NCI-H1694 (cell line): ENCODE measurements around the gene FGF22.
"Not testable (repeated sequence)": the region's sequence is repeated elsewhere in the genome, so short reads cannot be mapped to it uniquely, and the experiment has no call there.

Experiments used
- DNase-seq: peaks from one replicate; lab custom pipeline; 2025; lab: John Stamatoyannopoulos, UW

FGF22 gene

DNA sequence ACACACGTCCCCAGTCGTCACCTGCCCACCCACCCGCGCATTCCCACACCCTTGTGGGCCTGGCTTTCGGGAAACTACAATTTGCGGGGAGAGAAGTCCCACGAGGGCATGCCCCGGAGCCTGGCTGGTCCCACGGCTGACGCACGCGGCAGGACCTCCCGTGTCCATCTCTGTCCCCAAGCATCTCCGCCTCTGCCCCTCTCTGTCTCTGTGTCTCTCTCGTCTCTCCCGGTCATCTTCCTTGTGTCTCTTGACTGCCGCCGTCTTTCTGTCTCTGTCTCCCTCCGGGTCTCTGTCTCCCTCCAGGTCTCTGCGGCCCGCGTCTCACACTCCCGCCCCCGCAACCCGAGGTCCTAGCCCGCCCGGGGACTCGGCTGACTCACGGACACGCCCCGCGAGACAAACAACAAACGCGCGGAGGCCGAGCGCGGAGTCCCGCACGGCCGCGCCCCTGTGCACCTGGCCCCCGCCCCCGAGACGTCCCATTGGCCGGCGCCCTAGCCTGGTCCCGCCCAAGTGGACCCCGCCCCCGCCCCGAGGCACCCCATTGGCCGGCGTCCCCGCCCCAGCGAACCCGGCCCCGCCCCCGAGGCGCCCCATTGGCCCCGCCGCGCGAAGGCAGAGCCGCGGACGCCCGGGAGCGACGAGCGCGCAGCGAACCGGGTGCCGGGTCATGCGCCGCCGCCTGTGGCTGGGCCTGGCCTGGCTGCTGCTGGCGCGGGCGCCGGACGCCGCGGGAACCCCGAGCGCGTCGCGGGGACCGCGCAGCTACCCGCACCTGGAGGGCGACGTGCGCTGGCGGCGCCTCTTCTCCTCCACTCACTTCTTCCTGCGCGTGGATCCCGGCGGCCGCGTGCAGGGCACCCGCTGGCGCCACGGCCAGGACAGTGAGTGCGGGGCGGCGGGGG is at the start of gene FGF22:
TSS of gene FGF22 (plus strand) at position 627 of the 908 bp plus-strand sequence. CDS start at position 674, 47 bp downstream.
- peak; percentile 40 for DNase-seq

DNA sequence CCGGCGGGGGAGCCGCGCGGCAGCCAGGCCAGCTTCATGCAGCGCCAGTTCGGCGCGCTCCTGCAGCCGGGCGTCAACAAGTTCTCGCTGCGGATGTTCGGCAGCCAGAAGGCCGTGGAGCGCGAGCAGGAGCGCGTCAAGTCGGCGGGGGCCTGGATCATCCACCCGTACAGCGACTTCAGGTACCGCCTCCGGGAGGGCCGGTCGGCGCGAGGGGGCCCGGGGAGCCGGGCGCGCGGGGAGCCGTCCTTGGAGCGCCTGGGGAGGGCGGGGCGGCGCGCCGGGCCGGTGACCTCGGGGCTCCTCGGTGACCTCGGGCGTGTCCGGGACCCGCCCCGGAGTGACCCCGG is 49.3 kb upstream of the FGF22 start:
- DNase-seq: no peak

DNA sequence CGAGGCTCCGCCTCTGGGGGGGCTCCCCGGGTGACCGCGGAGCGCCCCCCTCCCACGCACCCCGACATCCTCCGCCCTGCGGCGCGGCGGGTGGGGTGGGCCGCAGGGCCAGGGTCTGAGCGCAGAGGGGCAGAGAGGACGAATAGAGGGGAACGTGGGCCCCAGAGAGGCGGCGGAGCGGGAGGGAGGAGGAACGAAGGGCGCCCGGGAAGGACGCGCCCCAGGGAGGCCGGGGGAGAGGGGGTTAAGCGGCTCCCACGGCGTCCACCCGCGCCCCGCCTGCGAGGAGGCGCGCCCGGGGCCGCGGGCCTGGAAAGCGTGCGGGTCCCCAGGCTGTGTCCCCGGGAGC is 49.0 kb upstream of the FGF22 start:
- no peak for DNase-seq

DNA sequence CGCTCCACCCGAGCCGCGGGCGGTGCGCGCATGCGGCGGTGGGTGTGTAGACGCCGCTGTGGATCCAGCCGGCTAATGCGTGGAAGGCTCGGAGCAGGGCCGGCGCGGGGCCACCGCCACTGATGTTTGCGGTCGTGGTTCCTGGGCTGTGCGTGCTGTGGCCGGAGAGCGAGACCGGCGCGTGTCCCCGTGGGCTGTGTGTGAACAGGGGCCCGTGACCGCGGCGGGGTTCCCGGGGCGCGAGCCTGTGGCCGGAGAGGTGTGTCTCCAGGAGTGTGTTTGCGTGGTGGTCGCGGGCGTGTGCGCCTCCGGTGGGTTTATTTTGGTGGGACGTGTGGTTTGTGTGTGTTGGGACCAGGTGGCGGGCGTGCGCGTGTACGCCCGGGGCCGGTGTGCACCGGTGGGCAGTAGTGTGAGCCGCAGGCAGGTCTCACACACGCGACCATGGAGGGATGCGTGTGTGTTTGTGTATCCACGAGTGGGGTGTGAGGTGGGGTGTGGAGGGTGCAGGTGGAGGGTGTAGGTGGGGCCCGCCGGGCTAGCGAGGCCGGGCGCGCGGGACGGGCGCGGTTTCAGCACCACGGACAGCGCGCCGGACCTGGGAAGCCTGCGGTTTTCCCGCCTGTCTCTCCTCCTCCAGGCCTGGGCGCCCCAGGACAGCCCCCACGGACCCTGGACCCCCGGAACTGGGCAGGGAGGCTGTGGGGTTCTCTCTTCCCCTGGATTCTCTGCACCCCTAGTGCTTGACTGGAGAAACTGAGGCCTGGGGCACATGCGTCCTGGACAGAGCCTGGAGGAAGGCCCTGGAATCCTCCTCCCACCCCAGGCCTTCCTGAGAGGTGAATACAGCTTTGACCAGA is 48.4 kb upstream of the FGF22 start:
- DNase-seq: no peak

DNA sequence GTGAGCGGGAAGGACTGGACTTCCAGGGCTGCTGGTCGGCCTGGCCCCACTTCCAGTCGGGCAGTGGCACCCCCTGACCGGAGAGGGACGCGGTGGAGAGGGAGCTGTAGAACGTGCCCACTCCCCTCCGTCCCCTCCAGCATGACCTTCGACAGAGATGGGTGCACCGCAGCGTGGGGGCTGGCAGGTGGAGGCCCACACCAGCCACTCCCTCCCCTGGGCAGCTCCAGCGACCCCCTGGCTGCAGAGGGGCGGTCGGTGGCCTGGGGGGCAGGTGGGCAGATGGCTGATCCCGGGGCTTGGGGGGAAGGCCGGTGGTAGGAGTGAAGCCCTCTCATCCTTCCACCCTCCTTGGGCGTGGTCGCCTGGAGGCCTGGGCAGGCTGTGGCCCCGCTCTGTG is 47.6 kb upstream of the FGF22 start:
- no peak for DNase-seq

DNA sequence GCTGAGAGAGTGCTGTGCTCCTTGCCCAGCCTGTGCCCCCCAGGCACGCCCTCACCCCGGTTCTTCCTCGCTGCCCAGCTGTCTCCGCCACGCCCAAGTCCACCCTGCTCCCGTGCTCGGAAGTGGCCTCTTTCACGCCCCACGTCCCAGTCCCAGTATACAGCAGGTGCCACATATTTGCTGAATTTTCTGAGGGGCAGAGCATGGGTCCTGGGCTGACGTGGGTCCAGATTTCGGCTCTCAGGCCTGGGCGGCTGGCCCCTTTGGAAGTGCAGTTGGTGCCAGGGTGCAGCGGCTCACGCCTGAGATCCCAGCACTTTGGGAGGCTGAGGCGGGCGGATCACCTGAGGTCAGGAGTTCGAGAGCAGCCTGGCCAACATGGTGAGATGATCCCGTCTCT is 46.6 kb upstream of the FGF22 start:
- no peak for DNase-seq

DNA sequence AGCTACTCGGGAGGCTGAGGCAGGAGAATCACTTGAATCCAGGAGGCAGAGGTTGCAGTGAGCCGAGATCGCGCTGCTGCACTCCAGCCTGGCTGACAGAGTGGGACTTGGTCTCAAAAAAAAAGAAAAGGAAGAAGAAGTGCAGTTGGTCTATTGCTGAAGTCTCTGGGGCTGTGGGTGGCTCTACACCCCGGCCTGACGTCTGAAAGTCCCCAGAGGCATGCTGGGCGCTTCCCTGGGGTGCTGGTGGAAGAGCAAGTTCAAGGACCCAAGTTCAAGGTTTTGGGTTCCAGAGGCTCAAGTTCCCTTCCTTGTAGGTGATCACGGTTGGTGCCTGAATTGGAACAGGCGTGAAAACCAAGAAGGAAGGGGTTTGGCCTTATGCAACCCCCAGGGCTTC is 46.2 kb upstream of the FGF22 start:
- DNase-seq: no peak

DNA sequence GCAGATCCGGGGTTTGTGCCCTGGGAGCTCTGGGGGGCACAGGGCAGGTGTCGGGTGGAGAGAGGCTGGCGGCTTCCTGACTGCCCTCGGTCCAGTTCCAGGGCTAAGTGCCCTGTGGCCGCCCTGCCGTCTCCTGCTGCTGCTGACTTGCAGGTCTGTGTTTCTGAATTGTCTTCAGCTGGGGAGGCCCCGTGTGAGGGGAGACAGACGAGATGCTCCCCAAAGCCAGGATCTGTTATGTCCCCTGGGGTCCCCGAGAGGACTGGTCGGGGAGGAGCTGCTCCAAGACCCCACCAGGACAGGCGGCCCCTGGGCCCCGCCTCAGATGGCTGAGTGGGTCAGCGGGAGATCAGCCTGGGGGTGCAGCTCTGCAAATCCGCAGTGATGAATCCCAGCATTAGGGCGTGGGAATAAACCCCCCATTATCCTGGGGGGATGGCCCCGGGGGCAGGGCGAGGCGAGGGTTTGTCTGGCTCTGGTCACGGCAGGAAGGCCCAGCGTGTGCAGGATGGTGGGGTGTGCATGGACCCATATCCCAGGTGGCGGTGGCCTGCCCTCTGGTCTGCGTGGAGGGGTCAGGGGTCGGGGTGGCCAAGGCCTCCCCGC is 45.3 kb upstream of the FGF22 start:
- DNase-seq: no peak

DNA sequence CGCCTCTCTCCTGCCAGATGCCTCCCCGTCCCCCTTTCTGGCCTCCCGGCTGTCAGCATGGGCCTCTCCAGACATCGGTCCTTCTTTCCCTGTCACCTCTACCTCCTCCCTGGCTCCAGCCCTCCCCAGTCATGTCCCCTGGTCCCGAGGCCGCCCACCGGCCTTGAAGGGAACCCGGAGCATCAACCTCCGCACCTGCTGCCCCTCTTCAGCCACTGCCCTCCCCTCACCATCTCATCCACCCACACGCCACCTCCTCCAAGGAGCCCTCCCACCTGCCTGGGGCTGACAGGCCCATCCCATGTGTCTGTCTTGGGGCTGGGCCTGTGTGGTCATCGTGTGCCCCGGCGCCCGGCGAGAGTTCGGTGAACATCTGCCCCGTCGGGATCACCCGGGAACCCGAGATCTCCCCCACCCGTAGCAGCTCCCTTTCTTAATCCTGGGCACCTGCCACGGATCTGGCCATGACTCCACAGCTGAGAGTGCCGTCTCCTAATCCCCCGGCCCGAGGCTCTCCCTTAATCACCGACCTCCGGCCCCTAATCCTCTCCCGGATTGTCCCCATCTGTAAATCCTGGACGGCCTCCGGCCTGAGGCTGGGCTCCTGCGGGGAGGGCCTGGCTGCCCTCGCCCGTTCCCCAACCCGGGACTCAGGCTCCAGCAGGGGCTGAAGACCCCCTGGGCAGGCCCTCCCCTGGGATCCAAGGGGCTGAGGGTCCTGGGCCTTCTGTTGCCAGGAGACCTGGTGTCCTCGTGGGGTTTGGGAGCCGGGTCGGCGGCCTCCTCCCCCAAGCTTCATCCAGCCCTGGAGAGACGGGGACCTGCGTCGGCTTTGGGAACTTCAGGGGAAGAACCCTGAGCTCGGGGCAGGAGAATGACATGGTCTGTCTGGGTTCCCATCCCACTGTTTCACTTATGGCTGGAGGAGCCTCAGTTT is 44.1 kb upstream of the FGF22 start:
- DNase-seq: no peak

DNA sequence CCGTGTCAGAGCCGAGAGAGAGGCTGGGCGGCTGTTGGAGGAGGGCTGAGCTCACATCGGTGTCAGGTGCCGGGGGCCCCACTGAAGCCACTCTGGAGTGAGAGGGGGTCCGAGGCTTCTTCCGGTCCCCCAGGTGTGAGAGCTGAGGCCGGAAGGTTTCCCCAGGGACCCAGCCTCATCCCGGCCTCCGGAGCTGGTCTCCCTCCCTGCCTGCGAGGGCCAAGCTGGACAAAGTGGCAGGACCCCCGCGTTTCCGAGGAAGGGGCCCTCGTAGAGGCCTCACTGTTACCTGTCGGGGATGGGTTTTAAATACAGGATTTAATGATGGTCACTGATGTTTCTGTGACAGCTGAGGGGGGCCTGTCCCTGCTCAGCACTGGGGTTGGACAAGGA is 43.4 kb upstream of the FGF22 start:
- no peak for DNase-seq

DNA sequence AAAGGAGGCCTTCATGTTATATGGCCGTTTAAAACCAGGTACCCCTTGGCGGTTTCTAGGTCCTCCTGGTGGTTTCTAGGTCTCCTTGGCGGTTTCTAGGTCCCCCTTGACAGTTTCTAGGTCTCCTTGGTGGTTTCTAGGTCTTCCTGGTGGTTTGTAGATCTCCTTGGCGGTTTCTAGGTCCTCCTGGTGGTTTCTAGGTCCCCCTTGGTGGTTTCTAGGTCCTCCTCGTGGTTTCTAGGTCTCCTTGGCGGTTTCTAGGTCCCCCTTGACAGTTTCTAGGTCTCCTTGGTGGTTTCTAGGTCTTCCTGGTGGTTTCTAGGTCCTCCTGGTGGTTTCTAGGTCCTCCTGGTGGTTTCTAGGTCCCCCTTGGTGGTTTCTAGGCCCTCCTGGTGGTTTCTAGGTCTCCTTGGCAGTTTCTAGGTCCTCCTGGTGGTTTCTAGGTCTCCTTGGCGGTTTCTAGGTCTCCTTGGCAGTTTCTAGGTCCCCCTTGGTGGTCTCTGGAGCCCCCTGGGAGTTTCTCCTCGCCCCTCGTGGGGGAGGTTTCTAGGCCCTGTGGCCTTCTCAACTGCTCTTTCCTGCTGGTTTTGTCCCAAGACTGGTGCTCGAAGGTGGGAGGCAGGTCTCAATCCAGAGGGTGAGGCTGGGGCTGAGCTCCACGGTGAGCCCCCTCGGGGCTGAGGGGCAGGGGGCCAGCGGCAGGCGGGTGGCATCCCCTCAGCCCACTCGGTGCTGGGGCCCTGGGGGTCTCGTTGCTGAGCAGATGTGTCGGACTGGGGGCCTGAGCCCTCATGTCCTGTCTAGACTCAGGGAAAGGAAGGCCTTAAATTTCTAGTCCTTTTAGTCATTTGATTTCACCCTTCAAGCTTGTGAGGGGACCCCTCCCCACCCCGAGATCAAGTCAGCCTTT is 42.0 kb upstream of the FGF22 start:
- no peak for DNase-seq

DNA sequence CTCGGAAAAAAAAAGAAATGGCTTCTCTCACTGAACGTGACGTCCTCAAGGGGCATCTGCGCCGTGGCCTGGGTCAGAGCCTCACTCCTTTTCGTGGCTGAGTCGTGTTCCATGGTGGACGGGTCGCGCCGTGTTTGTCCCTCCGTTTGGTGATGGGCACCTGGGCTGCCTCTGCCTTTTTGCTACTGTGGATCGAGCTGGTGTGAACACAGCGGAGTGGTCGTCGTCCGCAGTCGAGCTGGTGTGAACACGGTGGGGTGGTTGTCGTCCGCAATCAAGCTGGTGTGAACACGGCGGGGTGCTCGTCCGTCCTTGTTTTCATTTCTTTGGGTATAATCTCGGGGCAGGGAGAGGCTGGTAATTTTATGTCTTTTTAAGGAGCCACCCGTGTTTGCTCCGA is 38.4 kb upstream of the FGF22 start:
- DNase-seq: no peak

DNA sequence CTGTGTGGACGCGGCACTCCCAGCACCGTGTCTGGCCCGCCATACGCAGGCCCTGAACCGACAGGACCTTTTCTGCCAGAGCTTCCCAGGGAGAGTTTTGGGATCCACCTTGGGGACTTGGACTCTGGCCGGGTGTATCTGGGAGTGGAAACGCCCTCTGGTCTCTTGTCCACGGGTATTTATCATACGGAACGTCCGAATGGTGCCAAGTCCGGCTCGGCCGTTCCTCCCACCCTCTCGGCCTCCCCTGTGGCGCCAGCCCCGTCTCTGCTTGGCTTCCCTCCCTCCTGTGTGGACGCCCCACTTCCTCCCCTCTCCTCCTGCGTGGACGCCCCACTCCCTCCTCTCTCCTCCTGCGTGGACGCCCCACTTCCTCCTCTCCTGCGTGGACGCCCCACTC is 37.9 kb upstream of the FGF22 start:
- DNase-seq: no peak

DNA sequence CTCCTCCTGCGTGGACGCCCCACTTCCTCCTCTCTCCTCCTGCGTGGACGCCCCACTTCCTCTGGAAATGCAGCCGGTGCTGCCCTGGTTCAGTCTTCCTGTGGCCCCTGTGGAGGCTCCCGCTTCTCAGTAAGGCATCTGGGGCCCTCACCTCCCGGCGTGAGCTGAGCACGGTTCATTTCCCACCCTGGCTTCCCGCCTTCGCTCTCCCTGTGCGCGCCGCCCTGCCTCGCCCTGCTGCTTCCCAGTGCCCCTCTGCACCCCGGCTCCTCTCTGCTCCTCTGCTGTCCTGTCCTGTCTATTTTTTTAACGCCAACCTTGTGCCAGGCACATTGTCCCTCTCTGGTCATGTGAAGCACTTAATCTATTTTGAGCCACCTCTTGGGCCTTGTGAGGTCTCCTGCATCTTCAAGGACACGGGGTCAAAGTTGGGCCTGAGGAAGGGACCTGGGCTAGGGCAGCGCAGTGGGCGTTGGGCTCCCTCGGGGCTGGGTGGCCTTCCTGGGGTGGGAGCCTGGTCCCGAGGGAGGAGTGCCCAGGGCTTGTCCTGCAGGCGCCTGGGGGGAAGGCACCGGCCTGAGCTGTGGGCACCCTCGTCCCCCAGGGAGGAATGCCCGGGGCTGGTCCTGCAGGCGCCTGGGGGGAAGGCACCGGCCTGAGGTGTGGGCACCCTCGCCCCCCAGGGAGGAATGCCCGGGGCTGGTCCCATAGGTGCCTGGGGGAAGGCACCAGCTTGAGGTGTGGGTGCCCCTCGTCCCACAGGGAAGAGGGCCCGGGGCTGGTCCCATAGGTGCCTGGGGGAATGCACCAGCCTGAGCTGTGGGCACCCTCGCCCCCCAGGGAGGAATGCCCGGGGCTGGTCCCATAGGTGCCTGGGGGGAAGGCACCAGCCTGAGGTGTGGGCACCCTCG is 37.0 kb upstream of the FGF22 start:
- no peak for DNase-seq

DNA sequence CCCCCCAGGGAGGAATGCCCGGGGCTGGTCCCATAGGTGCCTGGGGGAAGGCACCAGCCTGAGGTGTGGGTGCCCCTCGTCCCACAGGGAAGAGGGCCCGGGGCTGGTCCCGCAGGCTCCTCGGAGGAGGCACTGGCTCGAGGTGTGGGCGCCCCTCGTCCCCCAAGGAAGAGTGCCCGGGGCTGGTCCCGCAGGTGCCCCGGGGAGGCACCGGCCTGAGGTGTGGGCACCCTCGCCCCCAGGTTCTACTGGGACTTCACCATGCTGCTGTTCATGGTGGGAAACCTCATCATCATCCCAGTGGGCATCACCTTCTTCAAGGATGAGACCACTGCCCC is 36.4 kb upstream of the FGF22 start:
- not testable (repeated sequence) for DNase-seq

DNA sequence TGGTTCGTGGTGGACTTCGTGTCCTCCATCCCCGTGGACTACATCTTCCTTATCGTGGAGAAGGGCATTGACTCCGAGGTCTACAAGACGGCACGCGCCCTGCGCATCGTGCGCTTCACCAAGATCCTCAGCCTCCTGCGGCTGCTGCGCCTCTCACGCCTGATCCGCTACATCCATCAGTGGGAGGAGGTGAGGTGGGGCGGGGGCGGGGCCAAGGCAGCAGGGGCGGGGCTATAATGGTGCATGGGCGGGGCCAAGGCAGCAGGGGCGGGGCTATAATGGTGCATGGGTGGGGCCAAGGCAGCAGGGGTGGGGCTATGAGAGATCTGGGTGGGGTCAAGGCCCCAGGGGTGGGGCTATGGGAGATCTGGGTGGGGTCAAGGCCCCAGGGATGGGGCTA is 35.9 kb upstream of the FGF22 start:
- DNase-seq: not testable (repeated sequence)

DNA sequence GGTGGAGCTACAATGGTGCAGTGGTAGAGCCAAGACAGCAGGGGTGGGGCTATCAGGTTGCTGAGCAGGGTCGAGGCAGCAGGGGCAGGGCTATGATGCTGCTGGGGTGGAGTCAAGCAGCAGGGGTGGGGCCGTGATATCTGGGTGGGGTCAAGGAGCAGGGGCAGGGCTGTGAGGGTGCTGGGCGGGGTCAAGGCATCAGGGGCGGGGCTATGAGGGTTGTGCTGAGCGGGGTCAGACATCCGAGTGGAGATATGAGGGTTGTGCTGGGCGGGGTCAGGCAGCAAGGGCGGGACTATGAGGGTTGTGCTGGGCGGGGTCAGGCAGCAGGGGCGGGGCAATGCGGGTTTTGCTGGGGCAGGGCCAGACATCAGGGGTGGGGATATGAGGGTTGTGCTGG is 35.3 kb upstream of the FGF22 start:
- DNase-seq: no peak

DNA sequence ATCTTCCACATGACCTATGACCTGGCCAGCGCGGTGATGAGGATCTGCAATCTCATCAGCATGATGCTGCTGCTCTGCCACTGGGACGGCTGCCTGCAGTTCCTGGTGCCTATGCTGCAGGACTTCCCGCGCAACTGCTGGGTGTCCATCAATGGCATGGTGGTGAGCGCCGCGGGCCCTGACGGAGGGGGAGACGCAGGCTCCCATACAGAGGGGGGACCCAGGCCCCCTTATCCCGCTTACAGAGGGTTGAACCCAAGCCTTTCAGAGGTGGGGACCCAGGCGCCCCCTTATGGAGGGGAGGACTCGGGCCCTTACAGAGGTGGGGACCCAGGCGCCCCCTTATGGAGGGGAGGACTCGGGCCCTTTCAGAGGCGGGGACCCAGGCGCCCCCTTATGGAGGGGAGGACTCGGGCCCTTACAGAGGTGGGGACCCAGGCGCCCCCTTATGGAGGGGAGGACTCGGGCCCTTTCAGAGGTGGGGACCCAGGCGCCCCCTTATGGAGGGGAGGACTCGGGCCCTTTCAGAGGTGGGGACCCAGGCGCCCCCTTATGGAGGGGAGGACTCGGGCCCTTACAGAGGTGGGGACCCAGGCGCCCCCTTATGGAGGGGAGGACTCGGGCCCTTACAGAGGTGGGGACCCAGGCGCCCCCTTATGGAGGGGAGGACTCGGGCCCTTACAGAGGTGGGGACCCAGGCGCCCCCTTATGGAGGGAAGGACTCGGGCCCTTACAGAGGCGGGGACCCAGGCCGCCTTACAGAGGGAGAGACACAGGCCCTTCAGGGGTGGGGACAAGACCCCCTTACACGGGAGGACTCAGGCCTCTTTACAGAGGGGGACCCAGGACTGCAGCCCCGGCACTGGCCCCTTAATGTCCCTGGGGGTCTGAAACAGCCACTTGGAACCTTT is 34.4 kb upstream of the FGF22 start:
- not testable (repeated sequence) for DNase-seq
